Glutamatergic neuron (in vitro differentiated cells): ENCODE data around the gene ZNF385A. TPM values are rescaled to one million over a fixed set of nuclear protein-coding genes. Genes with fewer than 3 reads are reported as not detected.

ENCODE experiments used
- DNase-seq: peaks from one replicate; pipeline ENCODE4 v3.0.0; 2022
- H3K27ac Mint-ChIP-seq: one replicate; pipeline ENCODE4 v1.8.0; 2020; ENCODE audit warnings: mild to moderate bottlenecking, mixed read lengths, inconsistent platforms; ENCODE audit not compliant: unreplicated experiment
- H3K27me3 Mint-ChIP-seq: one replicate; pipeline ENCODE4 v1.8.0; 2020; ENCODE audit warnings: mild to moderate bottlenecking, moderate library complexity, mixed read lengths, inconsistent platforms; ENCODE audit not compliant: unreplicated experiment
- H3K36me3 Mint-ChIP-seq: one replicate; pipeline ENCODE4 v1.8.0; 2020; ENCODE audit warnings: mild to moderate bottlenecking, mixed read lengths, inconsistent platforms; ENCODE audit not compliant: unreplicated experiment
- H3K4me1 Mint-ChIP-seq: one replicate; pipeline ENCODE4 v1.8.0; 2020; ENCODE audit warnings: mild to moderate bottlenecking, low read depth, mixed read lengths, inconsistent platforms; ENCODE audit not compliant: unreplicated experiment
- H3K4me3 Mint-ChIP-seq: one replicate; pipeline ENCODE4 v1.8.0; 2020; ENCODE audit warnings: mild to moderate bottlenecking, mixed read lengths, inconsistent platforms; ENCODE audit not compliant: unreplicated experiment
- H3K9me3 Mint-ChIP-seq: one replicate; pipeline ENCODE4 v1.8.0; 2020; ENCODE audit warnings: mild to moderate bottlenecking, moderate library complexity, mixed read lengths, inconsistent platforms; ENCODE audit not compliant: unreplicated experiment
- total RNA-seq: library from RNA; stranded (reverse); fragmentation: NEBNext Ultra II Directional; extraction: Animal tissue kit (Norgen Biotek cat#: 25700); gene quantifications from one replicate; pipeline ENCODE4 v1.2.1, GENCODE V29; 2021; ENCODE audit not compliant: unreplicated experiment
- TF ChIP-seq, protein P1 (sequence below): fragments of 200-600 bp; sonication (generic); IDR thresholded peaks from one replicate; pipeline ENCODE4 v1.5.0; 2021; ENCODE audit not compliant: partially characterized antibody, unreplicated experiment

Gene ZNF385A
- total RNA-seq, 1 donor from 2014 or later, result 26.6 TPM

DNA sequence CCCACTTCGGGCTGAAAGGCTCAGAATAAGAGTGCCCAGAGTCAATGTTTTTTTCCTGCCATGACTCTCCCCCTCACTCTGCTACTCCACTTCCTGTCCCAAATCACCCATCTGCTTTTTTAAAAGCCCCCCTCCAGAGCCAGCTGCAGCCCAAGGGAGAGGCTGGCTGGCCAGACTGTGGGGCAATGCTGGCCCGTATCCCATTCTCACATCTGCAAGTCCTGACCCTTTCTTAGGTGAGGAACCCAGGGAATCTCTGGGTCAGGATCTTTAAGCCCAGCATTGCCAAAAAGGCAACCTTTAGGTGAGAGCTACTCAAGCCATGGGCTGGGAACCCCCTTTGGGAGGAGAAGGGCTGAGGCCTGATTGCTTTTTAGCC, 36.2 kb upstream of the ZNF385A start:
- H3K27ac Mint-ChIP-seq, result no peak overlapping the region
- peaks cover 6% of the 10 kb centered on the region for H3K27me3 Mint-ChIP-seq
- no peaks in the 10 kb centered on the region for H3K4me1 Mint-ChIP-seq

DNA sequence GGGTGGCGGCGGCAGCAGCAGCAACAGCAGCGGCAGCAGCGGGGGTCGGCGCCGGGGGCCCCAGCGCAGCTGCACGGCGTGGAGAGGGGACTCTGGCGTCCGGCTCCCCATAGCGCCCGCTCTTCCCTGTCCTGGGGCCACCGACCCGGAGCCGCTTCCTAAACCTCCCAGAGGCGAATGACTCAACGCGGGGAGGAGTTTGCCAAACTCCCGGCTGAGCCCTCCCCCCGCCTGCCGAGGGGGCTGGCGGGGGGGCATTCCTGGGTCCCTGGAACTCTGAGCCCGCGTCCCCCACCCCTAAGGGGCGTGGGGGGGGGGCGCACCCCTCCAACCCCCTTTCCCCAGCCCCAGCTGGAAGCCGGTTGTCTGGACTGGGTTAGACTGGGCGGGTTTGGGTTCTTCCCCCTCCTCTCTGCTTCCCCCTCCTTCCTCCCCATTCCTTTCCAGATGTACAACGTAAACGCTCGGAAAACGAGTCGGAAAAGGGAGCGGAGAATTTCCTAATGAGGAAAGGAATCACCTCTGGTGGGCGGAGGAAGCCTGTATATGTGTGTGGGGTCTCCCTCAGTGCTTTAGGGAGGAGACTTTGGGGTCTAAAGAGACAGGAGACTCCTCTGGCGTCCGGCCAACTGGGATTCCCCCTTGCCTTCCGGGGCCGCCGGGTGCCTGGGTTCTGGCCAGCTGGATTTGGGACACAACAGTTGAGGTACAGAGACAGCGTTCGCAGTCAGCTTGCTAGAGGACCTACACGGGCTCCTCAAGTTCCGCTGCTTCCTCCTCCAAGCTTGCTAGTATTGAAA, 34.8 kb upstream of the ZNF385A start, which contains the start of gene ITGA5:
TSS of gene ITGA5 (minus strand) at position 179 of the 800 bp plus-strand sequence. CDS start at position 111, 68 bp downstream.
- Mint-ChIP-seq H3K27me3 (peaks cover 6% of the 10 kb centered on the region), H3K4me1 (no peaks in the 10 kb centered on the region), H3K36me3 (no peaks in the 10 kb centered on the region), H3K27ac (no peak within 1 kb of the TSS), H3K9me3 (peaks cover 2% of the 10 kb centered on the region), H3K4me3 (peak within 1 kb of the TSS; percentile 82)
- TF ChIP-seq, protein P1, sequence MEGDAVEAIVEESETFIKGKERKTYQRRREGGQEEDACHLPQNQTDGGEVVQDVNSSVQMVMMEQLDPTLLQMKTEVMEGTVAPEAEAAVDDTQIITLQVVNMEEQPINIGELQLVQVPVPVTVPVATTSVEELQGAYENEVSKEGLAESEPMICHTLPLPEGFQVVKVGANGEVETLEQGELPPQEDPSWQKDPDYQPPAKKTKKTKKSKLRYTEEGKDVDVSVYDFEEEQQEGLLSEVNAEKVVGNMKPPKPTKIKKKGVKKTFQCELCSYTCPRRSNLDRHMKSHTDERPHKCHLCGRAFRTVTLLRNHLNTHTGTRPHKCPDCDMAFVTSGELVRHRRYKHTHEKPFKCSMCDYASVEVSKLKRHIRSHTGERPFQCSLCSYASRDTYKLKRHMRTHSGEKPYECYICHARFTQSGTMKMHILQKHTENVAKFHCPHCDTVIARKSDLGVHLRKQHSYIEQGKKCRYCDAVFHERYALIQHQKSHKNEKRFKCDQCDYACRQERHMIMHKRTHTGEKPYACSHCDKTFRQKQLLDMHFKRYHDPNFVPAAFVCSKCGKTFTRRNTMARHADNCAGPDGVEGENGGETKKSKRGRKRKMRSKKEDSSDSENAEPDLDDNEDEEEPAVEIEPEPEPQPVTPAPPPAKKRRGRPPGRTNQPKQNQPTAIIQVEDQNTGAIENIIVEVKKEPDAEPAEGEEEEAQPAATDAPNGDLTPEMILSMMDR, result no peak
- no peak for DNase-seq

More for the DNA sequence above, 36.2 kb upstream of the ZNF385A start:
- no peak for DNase-seq
- TF ChIP-seq, protein P1, result no peak
- H3K36me3 Mint-ChIP-seq, result no peaks in the 10 kb centered on the region
- H3K9me3 Mint-ChIP-seq, result peaks cover 3% of the 10 kb centered on the region
- no peak overlapping the region for H3K4me3 Mint-ChIP-seq

DNA sequence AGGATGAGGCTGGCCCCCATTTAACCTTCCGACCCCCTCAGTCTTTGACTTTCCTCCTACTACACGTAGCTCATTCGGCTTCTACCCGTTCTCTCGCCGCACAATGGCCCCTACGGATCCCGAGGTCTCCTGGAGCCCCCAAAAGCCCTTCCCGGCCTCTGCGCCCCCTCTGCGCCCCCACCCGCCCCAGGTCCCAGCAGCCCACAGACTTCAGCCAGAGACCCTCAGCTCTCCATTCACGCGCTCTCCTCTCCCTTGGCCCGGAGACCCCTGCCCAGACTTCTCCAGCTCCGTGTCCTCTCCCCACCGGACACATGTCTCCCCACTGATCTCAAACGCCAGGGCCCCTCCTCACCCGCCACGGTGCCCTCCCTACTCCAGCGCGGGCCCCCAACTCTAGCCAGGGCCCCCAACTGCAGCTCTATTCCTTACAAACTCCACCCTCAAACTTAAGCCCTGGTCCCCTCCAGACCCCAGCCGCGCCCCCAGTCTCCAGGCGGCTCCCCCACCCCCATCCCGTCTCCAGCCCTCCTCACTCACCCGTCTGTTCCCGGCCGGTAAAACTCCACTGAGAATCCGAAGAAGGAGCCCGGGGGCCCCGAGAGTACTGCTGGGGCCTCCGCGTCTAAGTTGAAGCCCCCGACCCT, 34.0 kb upstream of the ZNF385A start:
- TF ChIP-seq, protein P1, result no peak
- peak overlapping the region; percentile 82 for H3K4me3 Mint-ChIP-seq
- no peak overlapping the region for H3K27ac Mint-ChIP-seq
- H3K4me1 Mint-ChIP-seq, result no peaks in the 10 kb centered on the region
- no peaks in the 10 kb centered on the region for H3K36me3 Mint-ChIP-seq
- H3K9me3 Mint-ChIP-seq, result peaks cover 2% of the 10 kb centered on the region
- no peak for DNase-seq
- H3K27me3 Mint-ChIP-seq, result peaks cover 6% of the 10 kb centered on the region

DNA sequence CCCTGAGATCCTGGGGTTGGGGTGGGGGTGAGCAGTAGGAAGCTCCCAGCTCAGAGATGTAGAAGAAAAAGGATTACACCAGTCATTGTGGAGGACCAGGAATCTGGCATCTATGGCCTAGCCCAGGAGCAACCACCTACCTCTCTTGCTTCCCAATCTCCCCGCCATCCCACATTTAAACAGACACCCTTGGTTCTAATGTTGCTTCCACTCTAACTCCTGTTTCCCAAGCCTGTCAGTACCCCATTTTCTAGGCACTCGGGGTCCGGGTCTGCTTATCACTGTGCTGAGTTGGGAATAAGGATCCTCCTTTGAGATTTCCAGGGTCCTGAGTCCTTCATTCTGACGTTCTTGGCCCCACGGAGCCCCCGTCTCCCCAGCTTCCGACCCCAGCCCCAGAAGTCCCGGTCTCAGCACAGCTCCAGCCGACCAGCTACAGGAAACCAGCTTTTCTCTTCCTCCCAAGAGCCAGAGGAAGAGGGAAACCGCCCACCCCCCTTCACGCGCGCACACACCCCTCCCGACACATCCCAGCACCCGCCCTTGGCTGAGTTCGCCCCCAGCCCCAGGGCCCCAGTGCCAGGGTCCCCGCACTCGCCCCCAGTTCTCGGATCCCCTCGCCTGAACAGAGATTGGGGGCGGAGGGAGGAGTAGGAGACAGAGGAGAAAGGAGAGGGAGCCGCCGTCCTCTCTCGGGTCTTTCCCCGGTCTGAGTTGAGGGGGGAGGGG, 33.3 kb upstream of the ZNF385A start:
- no peak overlapping the region for H3K27ac Mint-ChIP-seq
- peaks cover 3% of the 10 kb centered on the region for H3K9me3 Mint-ChIP-seq
- no peaks in the 10 kb centered on the region for H3K4me1 Mint-ChIP-seq
- peaks cover 6% of the 10 kb centered on the region for H3K27me3 Mint-ChIP-seq
- no peak for DNase-seq
- TF ChIP-seq, protein P1, result no peak
- H3K4me3 Mint-ChIP-seq, result peak overlapping the region; percentile 82
- peaks cover 2% of the 10 kb centered on the region for H3K36me3 Mint-ChIP-seq
